Stimulated activated CD4-positive, alpha-beta T cell treated with anti-CD3 and anti-CD28 coated beads, Interleukin-2, amount 100 ng/mL, for 4 hours (primary cell): ENCODE data around the gene CEPT1.

Experiments
- DNase-seq: peaks from one replicate; pipeline ENCODE4 v3.0.0-alpha.2; 2020; ENCODE audit warnings: low read depth

The CEPT1 gene

GRCh38 chr1:111145963-111146768, 6.1 kb downstream of the CEPT1 start:
- no peak for DNase-seq

GRCh38 chr1:111147948-111148347, 7.9 kb downstream of the CEPT1 start:
- no peak for DNase-seq

GRCh38 chr1:111148376-111148881, 8.4 kb downstream of the CEPT1 start:
- DNase-seq, result no peak

GRCh38 chr1:111151838-111152237, 11.8 kb downstream of the CEPT1 start:
- no peak for DNase-seq

GRCh38 chr1:111154021-111154999, 14.3 kb downstream of the CEPT1 start:
- no peak for DNase-seq

GRCh38 chr1:111157431-111157830, 17.4 kb downstream of the CEPT1 start:
- DNase-seq, result no peak

- DNase-seq, result no peak
Observed at GRCh38 chr1:111161843-111162487, 21.9 kb downstream of the CEPT1 start.

GRCh38 chr1:111162488-111162880, 22.5 kb downstream of the CEPT1 start:
- DNase-seq, result no peak

GRCh38 chr1:111163363-111163762, 23.3 kb downstream of the CEPT1 start:
- DNase-seq, result no peak

GRCh38 chr1:111164151-111164550, 24.1 kb downstream of the CEPT1 start:
- DNase-seq, result no peak

- no peak for DNase-seq
Observed at GRCh38 chr1:111172463-111172862, 32.4 kb downstream of the CEPT1 start.

- DNase-seq, result no peak
Observed at GRCh38 chr1:111174070-111174469, 34.0 kb downstream of the CEPT1 start.

- no peak for DNase-seq
Observed at GRCh38 chr1:111175349-111175748, 35.3 kb downstream of the CEPT1 start.

- DNase-seq, result no peak
Observed at GRCh38 chr1:111176678-111177077, 36.7 kb downstream of the CEPT1 start.

- no peak for DNase-seq
Observed at GRCh38 chr1:111179968-111180533, 40.0 kb downstream of the CEPT1 start.

GRCh38 chr1:111182052-111182451, 42.0 kb downstream of the CEPT1 start:
- DNase-seq, result no peak

GRCh38 chr1:111183308-111184069, 43.5 kb downstream of the CEPT1 start:
- DNase-seq, result no peak

- DNase-seq, result no peak
Observed at GRCh38 chr1:111184663-111185062, 44.6 kb downstream of the CEPT1 start.

- no peak for DNase-seq
Observed at GRCh38 chr1:111190931-111191451, 51.0 kb downstream of the CEPT1 start.

- no peak for DNase-seq
Observed at GRCh38 chr1:111191496-111191895, 51.5 kb downstream of the CEPT1 start.

- DNase-seq, result no peak
Observed at GRCh38 chr1:111192074-111192473, 52.1 kb downstream of the CEPT1 start.
